HepG2 (cell line): Measurements from ENCODE around the gene PGC. TPM values are rescaled to one million over a fixed set of nuclear protein-coding genes. Genes with fewer than 3 reads are reported as not detected.

Source experiments
- ARNT2 ChIP-seq: sonication (generic); formaldehyde crosslinking; IDR thresholded peaks from 2 replicates; pipeline ENCODE4 v1.8.0; 2022; ENCODE audit warnings: mild to moderate bottlenecking, low read depth, missing genetic modification reagents, moderate library complexity
- FOXM1 ChIP-seq: sonication (generic); formaldehyde crosslinking; IDR thresholded peaks from 2 replicates; pipeline ENCODE4 v1.5.0; 2020; ENCODE audit warnings: missing genetic modification reagents
- PPARG ChIP-seq: conservative IDR thresholded peaks from 2 replicates; pipeline ENCODE4 v1.6.1; 2016; ENCODE audit warnings: missing biosample characterization, missing genetic modification reagents
- SRY ChIP-seq: sonication (generic); formaldehyde crosslinking; IDR thresholded peaks from 2 replicates; pipeline ENCODE4 v1.8.0; 2022; ENCODE audit warnings: mild to moderate bottlenecking, missing genetic modification reagents
- TBX3 ChIP-seq: fragments of 450-650 bp; IDR thresholded peaks from 2 replicates; pipeline ENCODE4 v1.6.1; 2017; ENCODE audit warnings: antibody characterized with exemption, mild to moderate bottlenecking, inconsistent platforms, borderline replicate concordance
- THAP11 ChIP-seq: IDR thresholded peaks from 2 replicates; pipeline ENCODE4 v1.6.1; 2016; ENCODE audit warnings: missing biosample characterization, missing genetic modification reagents
- XRCC5 ChIP-seq: fragments of 200-400 bp; formaldehyde crosslinking; optimal IDR thresholded peaks from 2 replicates; pipeline ENCODE3; 2017; ENCODE audit warnings: mild to moderate bottlenecking, low read length
- ZBTB7A ChIP-seq: sonication (generic); formaldehyde crosslinking; IDR thresholded peaks from 2 replicates; pipeline ENCODE4 v1.8.0; 2022; ENCODE audit warnings: mild to moderate bottlenecking, missing genetic modification reagents
- ZIK1 ChIP-seq: sonication (generic); formaldehyde crosslinking; IDR thresholded peaks from 2 replicates; pipeline ENCODE4 v1.5.0; 2020; ENCODE audit warnings: mild to moderate bottlenecking, low read depth, missing genetic modification reagents, borderline replicate concordance
- ZNF317 ChIP-seq: sonication (generic); formaldehyde crosslinking; IDR thresholded peaks from 2 replicates; pipeline ENCODE4 v1.5.0; 2020; ENCODE audit warnings: mild to moderate bottlenecking, missing genetic modification reagents
- ZNF382 ChIP-seq: sonication (generic); formaldehyde crosslinking; IDR thresholded peaks from 2 replicates; pipeline ENCODE4 v1.5.0; 2020; ENCODE audit warnings: missing genetic modification reagents, mild to moderate bottlenecking, borderline replicate concordance
- ZSCAN22 ChIP-seq: sonication (generic); formaldehyde crosslinking; IDR thresholded peaks from 2 replicates; pipeline ENCODE4 v1.4.0; 2020; ENCODE audit warnings: mild to moderate bottlenecking, missing genetic modification reagents
- polyA plus RNA-seq, 8 experiments: library from polyadenylated mRNA; depleted of rRNA in 3 of 8; stranded (reverse) in 7 of 8; unstranded in 1 of 8; fragments of >200 nt; fragmentation: Illumina TruSeq in 4 of 8; extraction: Trizol in 4 of 8; gene quantifications; 2 replicates each; pipeline versions ENCODE4 v1.2.1 to v1.2.3, GENCODE V29; 2011 to 2016; ENCODE audit warnings: low read depth in 4 of 8, missing spikeins in 1 of 8, mixed read lengths in 1 of 8; ENCODE audit not compliant: insufficient read depth in 1 of 8
- total RNA-seq, 5 experiments: library from RNA; depleted of rRNA; stranded (reverse); fragments of >200 nt; fragmentation: Illumina TruSeq; extraction: Trizol; gene quantifications; 2 replicates each; pipeline ENCODE4 v1.2.3, GENCODE V29; 2016; ENCODE audit warnings: low read depth in 1 of 5
- TF ChIP-seq, protein P1 (sequence below): sonication (generic); formaldehyde crosslinking; IDR thresholded peaks from one replicate; pipeline ENCODE4 v1.5.1; 2020; ENCODE audit warnings: mild to moderate bottlenecking, missing genetic modification reagents; ENCODE audit errors: not compliant biosample characterization
- TF ChIP-seq, protein P2 (sequence below): sonication (generic); formaldehyde crosslinking; IDR thresholded peaks from 2 replicates; pipeline ENCODE4 v1.4.0; 2020; ENCODE audit warnings: low read depth, mild to moderate bottlenecking, missing genetic modification reagents
- TF ChIP-seq, protein P3 (sequence below): sonication (generic); formaldehyde crosslinking; IDR thresholded peaks from 2 replicates; pipeline ENCODE4 v1.4.0; 2020; ENCODE audit warnings: missing genetic modification reagents
- TF ChIP-seq, protein P4 (sequence below): sonication (generic); formaldehyde crosslinking; IDR thresholded peaks from 2 replicates; pipeline ENCODE4 v1.4.0; 2020; ENCODE audit warnings: mild to moderate bottlenecking, missing genetic modification reagents

Gene PGC
- total and polyA plus RNA-seq, 2 of the 13 experiments (the other 11 are each of a cell fraction or from before 2014, with no cell fraction given): 426 to 502 TPM

GRCh38 chr6:41787219-41787917 is 40.2 kb upstream of the PGC start, which contains the start of gene TOMM6 (continued):
- TF ChIP-seq, protein P1, sequence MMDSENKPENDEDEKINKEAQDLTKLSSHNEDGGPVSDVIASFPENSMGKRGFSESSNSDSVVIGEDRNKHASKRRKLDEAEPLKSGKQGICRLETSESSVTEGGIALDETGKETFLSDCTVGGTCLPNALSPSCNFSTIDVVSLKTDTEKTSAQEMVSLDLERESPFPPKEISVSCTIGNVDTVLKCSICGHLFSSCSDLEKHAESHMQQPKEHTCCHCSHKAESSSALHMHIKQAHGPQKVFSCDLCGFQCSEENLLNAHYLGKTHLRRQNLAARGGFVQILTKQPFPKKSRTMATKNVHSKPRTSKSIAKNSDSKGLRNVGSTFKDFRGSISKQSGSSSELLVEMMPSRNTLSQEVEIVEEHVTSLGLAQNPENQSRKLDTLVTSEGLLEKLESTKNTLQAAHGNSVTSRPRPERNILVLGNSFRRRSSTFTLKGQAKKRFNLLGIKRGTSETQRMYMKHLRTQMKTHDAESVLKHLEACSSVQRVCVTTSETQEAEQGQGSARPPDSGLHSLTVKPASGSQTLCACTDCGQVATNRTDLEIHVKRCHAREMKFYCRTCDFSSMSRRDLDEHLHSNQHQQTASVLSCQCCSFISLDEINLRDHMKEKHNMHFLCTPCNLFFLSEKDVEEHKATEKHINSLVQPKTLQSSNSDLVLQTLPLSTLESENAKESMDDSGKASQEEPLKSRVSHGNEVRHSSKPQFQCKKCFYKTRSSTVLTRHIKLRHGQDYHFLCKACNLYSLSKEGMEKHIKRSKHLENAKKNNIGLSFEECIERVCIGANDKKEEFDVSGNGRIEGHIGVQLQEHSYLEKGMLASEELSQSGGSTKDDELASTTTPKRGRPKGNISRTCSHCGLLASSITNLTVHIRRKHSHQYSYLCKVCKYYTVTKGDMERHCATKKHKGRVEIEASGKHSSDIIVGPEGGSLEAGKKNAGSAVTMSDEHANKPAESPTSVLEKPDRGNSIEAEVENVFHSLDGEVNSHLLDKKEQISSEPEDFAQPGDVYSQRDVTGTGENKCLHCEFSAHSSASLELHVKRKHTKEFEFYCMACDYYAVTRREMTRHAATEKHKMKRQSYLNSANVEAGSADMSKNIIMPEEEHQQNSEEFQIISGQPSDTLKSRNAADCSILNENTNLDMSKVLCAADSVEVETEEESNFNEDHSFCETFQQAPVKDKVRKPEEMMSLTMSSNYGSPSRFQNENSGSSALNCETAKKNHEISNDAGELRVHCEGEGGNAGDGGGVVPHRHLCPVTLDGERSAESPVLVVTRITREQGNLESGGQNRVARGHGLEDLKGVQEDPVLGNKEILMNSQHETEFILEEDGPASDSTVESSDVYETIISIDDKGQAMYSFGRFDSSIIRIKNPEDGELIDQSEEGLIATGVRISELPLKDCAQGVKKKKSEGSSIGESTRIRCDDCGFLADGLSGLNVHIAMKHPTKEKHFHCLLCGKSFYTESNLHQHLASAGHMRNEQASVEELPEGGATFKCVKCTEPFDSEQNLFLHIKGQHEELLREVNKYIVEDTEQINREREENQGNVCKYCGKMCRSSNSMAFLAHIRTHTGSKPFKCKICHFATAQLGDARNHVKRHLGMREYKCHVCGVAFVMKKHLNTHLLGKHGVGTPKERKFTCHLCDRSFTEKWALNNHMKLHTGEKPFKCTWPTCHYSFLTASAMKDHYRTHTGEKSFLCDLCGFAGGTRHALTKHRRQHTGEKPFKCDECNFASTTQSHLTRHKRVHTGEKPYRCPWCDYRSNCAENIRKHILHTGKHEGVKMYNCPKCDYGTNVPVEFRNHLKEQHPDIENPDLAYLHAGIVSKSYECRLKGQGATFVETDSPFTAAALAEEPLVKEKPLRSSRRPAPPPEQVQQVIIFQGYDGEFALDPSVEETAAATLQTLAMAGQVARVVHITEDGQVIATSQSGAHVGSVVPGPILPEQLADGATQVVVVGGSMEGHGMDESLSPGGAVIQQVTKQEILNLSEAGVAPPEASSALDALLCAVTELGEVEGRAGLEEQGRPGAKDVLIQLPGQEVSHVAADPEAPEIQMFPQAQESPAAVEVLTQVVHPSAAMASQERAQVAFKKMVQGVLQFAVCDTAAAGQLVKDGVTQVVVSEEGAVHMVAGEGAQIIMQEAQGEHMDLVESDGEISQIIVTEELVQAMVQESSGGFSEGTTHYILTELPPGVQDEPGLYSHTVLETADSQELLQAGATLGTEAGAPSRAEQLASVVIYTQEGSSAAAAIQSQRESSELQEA (CRISPR knock-in tag): peak; percentile 27
- TF ChIP-seq ZNF317 (CRISPR knock-in tag): no peak; the same call in 1 of the 2 replicates
- TF ChIP-seq ARNT2 (CRISPR knock-in tag): peak; percentile 86
- TF ChIP-seq THAP11: peak; percentile 97
- peak; percentile 49; the same call in 1 of the 2 replicates for TF ChIP-seq ZBTB7A (CRISPR knock-in tag)
- peak; percentile 97 for TF ChIP-seq XRCC5
- TF ChIP-seq, protein P2, sequence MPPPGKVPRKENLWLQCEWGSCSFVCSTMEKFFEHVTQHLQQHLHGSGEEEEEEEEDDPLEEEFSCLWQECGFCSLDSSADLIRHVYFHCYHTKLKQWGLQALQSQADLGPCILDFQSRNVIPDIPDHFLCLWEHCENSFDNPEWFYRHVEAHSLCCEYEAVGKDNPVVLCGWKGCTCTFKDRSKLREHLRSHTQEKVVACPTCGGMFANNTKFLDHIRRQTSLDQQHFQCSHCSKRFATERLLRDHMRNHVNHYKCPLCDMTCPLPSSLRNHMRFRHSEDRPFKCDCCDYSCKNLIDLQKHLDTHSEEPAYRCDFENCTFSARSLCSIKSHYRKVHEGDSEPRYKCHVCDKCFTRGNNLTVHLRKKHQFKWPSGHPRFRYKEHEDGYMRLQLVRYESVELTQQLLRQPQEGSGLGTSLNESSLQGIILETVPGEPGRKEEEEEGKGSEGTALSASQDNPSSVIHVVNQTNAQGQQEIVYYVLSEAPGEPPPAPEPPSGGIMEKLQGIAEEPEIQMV (CRISPR knock-in tag): no peak
- no peak for TF ChIP-seq FOXM1
- TF ChIP-seq ZSCAN22 (CRISPR knock-in tag): no peak
- TF ChIP-seq TBX3: peak; percentile 58; the same call in 1 of the 2 replicates
- no peak; the same call in 1 of the 2 replicates for TF ChIP-seq PPARG
- TF ChIP-seq SRY (CRISPR knock-in tag): no peak
- TF ChIP-seq, protein P3, sequence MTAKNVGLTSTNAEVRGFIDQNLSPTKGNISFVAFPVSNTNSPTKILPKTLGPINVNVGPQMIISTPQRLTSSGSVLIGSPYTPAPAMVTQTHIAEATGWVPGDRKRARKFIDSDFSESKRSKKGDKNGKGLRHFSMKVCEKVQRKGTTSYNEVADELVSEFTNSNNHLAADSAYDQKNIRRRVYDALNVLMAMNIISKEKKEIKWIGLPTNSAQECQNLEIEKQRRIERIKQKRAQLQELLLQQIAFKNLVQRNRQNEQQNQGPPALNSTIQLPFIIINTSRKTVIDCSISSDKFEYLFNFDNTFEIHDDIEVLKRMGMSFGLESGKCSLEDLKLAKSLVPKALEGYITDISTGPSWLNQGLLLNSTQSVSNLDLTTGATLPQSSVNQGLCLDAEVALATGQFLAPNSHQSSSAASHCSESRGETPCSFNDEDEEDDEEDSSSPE (CRISPR knock-in tag): peak; percentile 76
- TF ChIP-seq, protein P4, sequence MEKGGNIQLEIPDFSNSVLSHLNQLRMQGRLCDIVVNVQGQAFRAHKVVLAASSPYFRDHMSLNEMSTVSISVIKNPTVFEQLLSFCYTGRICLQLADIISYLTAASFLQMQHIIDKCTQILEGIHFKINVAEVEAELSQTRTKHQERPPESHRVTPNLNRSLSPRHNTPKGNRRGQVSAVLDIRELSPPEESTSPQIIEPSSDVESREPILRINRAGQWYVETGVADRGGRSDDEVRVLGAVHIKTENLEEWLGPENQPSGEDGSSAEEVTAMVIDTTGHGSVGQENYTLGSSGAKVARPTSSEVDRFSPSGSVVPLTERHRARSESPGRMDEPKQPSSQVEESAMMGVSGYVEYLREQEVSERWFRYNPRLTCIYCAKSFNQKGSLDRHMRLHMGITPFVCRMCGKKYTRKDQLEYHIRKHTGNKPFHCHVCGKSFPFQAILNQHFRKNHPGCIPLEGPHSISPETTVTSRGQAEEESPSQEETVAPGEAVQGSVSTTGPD: no peak
- TF ChIP-seq ZNF382 (CRISPR knock-in tag): no peak
- TF ChIP-seq ZIK1 (CRISPR knock-in tag): 0 out of 2 replicates have a peak, but pooled peaks have one; percentile 72
